GM18907 (cell line): ENCODE measurements around the gene MRPL28.

Experiments
- ATAC-seq: cut with Tn5 transposase; IDR thresholded peaks from one replicate; pipeline ENCODE4 v1.9.1; 2021; ENCODE audit warnings: mild to moderate bottlenecking, moderate library complexity; ENCODE audit not compliant: unreplicated experiment

Gene MRPL28

DNA sequence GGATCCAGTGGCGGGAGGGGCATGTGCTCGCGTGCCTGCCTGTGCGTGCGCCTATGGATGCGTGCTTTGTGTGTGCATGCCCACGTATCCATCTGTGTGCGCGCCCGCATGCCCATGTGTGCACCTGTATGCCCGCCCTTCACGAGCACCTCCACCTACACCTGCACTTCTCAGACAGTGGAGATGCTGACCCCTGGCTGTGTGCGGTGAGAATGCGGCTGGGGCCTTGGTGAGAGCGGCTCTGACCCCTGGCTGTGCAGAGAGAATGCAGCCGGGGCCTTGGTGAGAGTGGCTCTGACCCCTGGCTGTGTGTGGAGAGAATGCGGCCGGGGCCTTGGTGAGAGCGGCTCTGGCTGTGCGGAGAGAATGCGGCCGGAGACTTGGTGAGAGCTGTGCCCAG is 51.7 kb downstream of the MRPL28 start:
- no peak for ATAC-seq

GRCh38 chr16:317583-317982 is 52.8 kb downstream of the MRPL28 start:
- ATAC-seq = no peak
